Choroid plexus epithelial cell (primary cell): ENCODE data around the gene PTAR1.

Experiments used
- DNase-seq: peaks from one replicate; pipeline ENCODE4 v3.0.0-alpha.2; 2010; ENCODE audit warnings: low read depth
- H3K4me3 ChIP-seq: 2 replicates; pipeline ENCODE4 v1.5.1; 2011; ENCODE audit warnings: low read depth, mild to moderate bottlenecking, control low read depth, low read length, moderate library complexity
- CTCF ChIP-seq: conservative IDR thresholded peaks from 2 replicates; pipeline ENCODE4 v1.5.1; 2011; ENCODE audit warnings: low read depth, mild to moderate bottlenecking, control low read depth, inconsistent platforms, low read length, moderate library complexity

PTAR1 gene

GRCh38 chr9:69674716-69675438 is 84.9 kb downstream of the PTAR1 start:
- DNase-seq: peak; percentile 56
- TF ChIP-seq CTCF: no peak
- no peak overlapping the region for H3K4me3 ChIP-seq

GRCh38 chr9:69674112-69674685 is 85.6 kb downstream of the PTAR1 start:
- no peak overlapping the region for H3K4me3 ChIP-seq
- no peak for DNase-seq
- no peak for TF ChIP-seq CTCF

GRCh38 chr9:69673311-69673640 is 86.5 kb downstream of the PTAR1 start:
- H3K4me3 ChIP-seq: peak overlapping the region; percentile 70
- no peak for DNase-seq
- no peak for TF ChIP-seq CTCF

DNA sequence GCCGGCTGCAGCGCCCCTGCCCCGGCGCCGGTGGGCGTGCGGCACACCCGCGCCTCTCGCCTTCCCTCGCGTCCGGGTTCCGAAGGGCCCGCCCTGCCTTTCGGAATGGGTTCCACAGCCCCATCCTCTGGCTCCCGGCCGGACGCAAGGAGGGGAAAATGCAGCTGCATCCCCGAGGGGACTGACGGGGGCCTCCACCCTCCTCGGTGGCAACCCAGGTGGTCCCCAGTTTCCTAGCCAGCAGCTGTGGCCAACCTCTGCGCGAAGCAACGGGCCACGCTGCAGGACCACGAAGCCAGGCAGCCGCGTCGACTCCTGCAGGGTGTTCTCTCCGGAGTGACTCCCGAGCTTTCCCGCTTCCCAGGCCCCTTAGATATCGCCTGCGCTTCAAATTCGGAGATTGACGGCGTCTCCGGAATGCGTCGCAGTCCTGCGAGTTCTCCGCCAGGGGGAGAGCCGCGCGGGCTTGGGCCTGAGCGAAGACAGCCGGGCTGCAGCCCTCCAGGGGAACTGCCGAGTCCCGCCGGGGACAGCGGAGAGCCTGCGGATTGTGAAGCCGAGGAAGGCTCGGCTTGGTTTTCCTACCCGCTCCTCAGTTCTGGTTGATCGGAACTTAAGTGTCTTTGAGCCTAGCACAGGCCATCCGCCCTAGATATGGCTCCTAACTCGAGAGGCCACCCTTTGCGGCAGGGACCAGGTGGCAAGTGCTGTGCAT is 87.1 kb downstream of the PTAR1 start:
- peak overlapping the region; percentile 70 for H3K4me3 ChIP-seq
- TF ChIP-seq CTCF: peak; percentile 89
- DNase-seq: peak; percentile 88

- TF ChIP-seq CTCF: no peak
- peak; percentile 35 for DNase-seq
- H3K4me3 ChIP-seq: peak within 1 kb of the TSS; percentile 70
Measured at GRCh38 chr9:69671879-69672595, 87.8 kb downstream of the PTAR1 start, which contains the start of gene APBA1. Gene APBA1, minus strand, starts transcription at chr9:69672371.

GRCh38 chr9:69671311-69671878 is 88.4 kb downstream of the PTAR1 start:
- TF ChIP-seq CTCF: no peak
- DNase-seq: no peak
- peak overlapping the region; percentile 70 for H3K4me3 ChIP-seq
